HFFc6 (cell line): ENCODE measurements around the gene SHMT2. TPM values are rescaled to one million over a fixed set of nuclear protein-coding genes. Genes with fewer than 3 reads are reported as not detected.

Source experiments
- DNase-seq: peaks from one replicate; pipeline ENCODE4 v3.0.0-alpha.2; 2018
- H3K27ac Mint-ChIP-seq: 2 replicates; pipeline ENCODE4 v1.8.0; 2020; ENCODE audit warnings: mild to moderate bottlenecking, mixed read lengths
- H3K27me3 Mint-ChIP-seq: 2 replicates; pipeline ENCODE4 v1.8.0; 2021; ENCODE audit warnings: mild to moderate bottlenecking, moderate library complexity, mixed read lengths; ENCODE audit not compliant: insufficient read depth
- H3K36me3 Mint-ChIP-seq: 2 replicates; pipeline ENCODE4 v1.8.0; 2021; ENCODE audit warnings: low read depth, mixed read lengths
- H3K4me1 Mint-ChIP-seq: 2 replicates; pipeline ENCODE4 v1.8.0; 2020; ENCODE audit warnings: low read depth, mixed read lengths
- H3K4me3 Mint-ChIP-seq: 2 replicates; pipeline ENCODE4 v1.8.0; 2020; ENCODE audit warnings: mild to moderate bottlenecking, moderate library complexity, mixed read lengths
- H3K9me3 Mint-ChIP-seq: 2 replicates; pipeline ENCODE4 v1.8.0; 2020; ENCODE audit warnings: mild to moderate bottlenecking, mixed read lengths
- CTCF ChIP-seq: fragments of 200-600 bp; sonication (generic); IDR thresholded peaks from 2 replicates; pipeline ENCODE4 v1.5.0; 2021; ENCODE audit warnings: antibody characterized with exemption, mild to moderate bottlenecking
- total RNA-seq, 6 experiments: library from RNA; stranded (reverse); fragmentation: NEBNext Ultra II Directional; extraction: Animal tissue kit (Norgen Biotek cat#: 25700); gene quantifications; 2 replicates in 1 of 6; 3 replicates in 5 of 6; pipeline ENCODE4 v1.2.3, GENCODE V29; 2021

SHMT2 gene
- total RNA-seq, 6 experiments from 2014 or later = 112 to 127 (median 126) TPM

GRCh38 chr12:57225680-57226210 lies 3.8 kb upstream of the SHMT2 start:
- no peak overlapping the region for H3K4me3 Mint-ChIP-seq
- H3K36me3 Mint-ChIP-seq = peaks cover 12% of the 10 kb centered on the region
- H3K9me3 Mint-ChIP-seq = no peaks in the 10 kb centered on the region
- TF ChIP-seq CTCF = no peak
- H3K4me1 Mint-ChIP-seq = peaks cover 31% of the 10 kb centered on the region
- no peak for DNase-seq
- peaks cover 10% of the 10 kb centered on the region for H3K27me3 Mint-ChIP-seq
- H3K27ac Mint-ChIP-seq = no peak overlapping the region

GRCh38 chr12:57226588-57227314 lies 2.8 kb upstream of the SHMT2 start:
- no peak for DNase-seq
- peaks cover 14% of the 10 kb centered on the region for H3K36me3 Mint-ChIP-seq
- TF ChIP-seq CTCF = no peak
- H3K4me3 Mint-ChIP-seq = peak overlapping the region; percentile 53; the same call in 1 of the 2 replicates
- no peaks in the 10 kb centered on the region for H3K9me3 Mint-ChIP-seq
- H3K27me3 Mint-ChIP-seq = peaks cover 3% of the 10 kb centered on the region
- no peak overlapping the region for H3K27ac Mint-ChIP-seq
- H3K4me1 Mint-ChIP-seq = peaks cover 39% of the 10 kb centered on the region

- H3K27ac Mint-ChIP-seq = peak overlapping the region; percentile 6; the same call in 1 of the 2 replicates
Measured at GRCh38 chr12:57227315-57228115, 2.0 kb upstream of the SHMT2 start.

GRCh38 chr12:57229046-57229633 lies 371 bp upstream of the SHMT2 start:
- H3K27ac Mint-ChIP-seq = peak overlapping the region; percentile 100
- H3K27me3 Mint-ChIP-seq = no peaks in the 10 kb centered on the region; the same call in none of the 2 replicates
- DNase-seq = no peak
- peaks cover 41% of the 10 kb centered on the region for H3K4me1 Mint-ChIP-seq
- no peaks in the 10 kb centered on the region for H3K9me3 Mint-ChIP-seq
- no peak for TF ChIP-seq CTCF
- H3K4me3 Mint-ChIP-seq = peak overlapping the region; percentile 99
- H3K36me3 Mint-ChIP-seq = peaks cover 22% of the 10 kb centered on the region

More at GRCh38 chr12:57227315-57228115, 2.0 kb upstream of the SHMT2 start:
- peak overlapping the region; percentile 53; the same call in 1 of the 2 replicates for H3K4me3 Mint-ChIP-seq
- H3K4me1 Mint-ChIP-seq = peaks cover 39% of the 10 kb centered on the region
- H3K9me3 Mint-ChIP-seq = no peaks in the 10 kb centered on the region
- peak; percentile 20 for DNase-seq
- H3K27me3 Mint-ChIP-seq = no peaks in the 10 kb centered on the region; the same call in none of the 2 replicates
- H3K36me3 Mint-ChIP-seq = peaks cover 14% of the 10 kb centered on the region
- TF ChIP-seq CTCF = no peak

- no peaks in the 10 kb centered on the region for H3K9me3 Mint-ChIP-seq
- no peak for TF ChIP-seq CTCF
- peaks cover 28% of the 10 kb centered on the region for H3K36me3 Mint-ChIP-seq
- DNase-seq = no peak
- peak overlapping the region; percentile 100 for H3K27ac Mint-ChIP-seq
- H3K4me1 Mint-ChIP-seq = peaks cover 46% of the 10 kb centered on the region
- peak overlapping the region; percentile 99 for H3K4me3 Mint-ChIP-seq
- peaks cover 4% of the 10 kb centered on the region for H3K27me3 Mint-ChIP-seq
Measured at GRCh38 chr12:57230381-57231155, 1.1 kb downstream of the SHMT2 start.
